ENCODE results near the gene JARID2. TPM values are rescaled to one million over a fixed set of nuclear protein-coding genes. Genes with fewer than 3 reads are reported as not detected.

The JARID2 gene
- total and polyA plus RNA-seq, 10 of the 15 experiments (the other 5 are each of a cell fraction or from before 2014, with no cell fraction given) = 4.2 to 21.6 (median 11.7) TPM

DNA sequence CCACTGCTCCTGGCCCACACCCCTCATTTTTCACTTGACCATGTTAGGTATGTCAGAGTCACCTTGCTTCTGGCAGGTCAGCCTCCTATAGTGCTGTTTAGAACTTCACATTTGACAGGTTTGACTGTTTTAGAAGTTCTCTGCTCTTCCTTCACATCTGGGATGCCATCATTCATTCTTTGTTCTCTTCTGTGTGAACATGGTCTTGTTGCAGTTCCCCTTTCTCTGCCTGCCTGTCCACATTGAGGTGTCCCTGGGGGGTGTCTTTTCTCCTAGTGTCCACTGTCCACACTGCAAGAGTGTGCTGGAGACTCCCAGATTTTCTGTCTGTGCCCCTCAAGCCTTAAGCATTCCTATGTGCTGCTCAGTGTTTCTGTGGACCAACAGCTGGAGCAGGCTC, 89.5 kb downstream of the JARID2 start (continued):
- TF ChIP-seq GABPA (IDR thresholded peaks at IDR 0.05; ENCODE audit: low read depth) (no peak), DPF2 (IDR thresholded peaks at IDR 0.05) (0 out of 2 replicates have a peak, but pooled peaks have one; percentile 41), RUNX3 (IDR thresholded peaks at IDR 0.05; ENCODE audit: low read length) (peak; percentile 28; the same call in 1 of the 2 replicates), STAT1 (conservative IDR thresholded peaks at IDR 0.05) (no peak), RB1 (IDR thresholded peaks at IDR 0.05; ENCODE audit: borderline replicate concordance) (no peak), NRF1 (conservative IDR thresholded peaks at IDR 0.05; ENCODE audit: low read depth, low read length) (no peak), BACH1 (IDR thresholded peaks at IDR 0.05; ENCODE audit: borderline replicate concordance) (no peak), POLR2A (IDR thresholded peaks at IDR 0.05; ENCODE audit: low read depth, low read length) (no peak), PAX8 (IDR thresholded peaks at IDR 0.05) (no peak), SUZ12 (IDR thresholded peaks at IDR 0.05; ENCODE audit: unreplicated experiment) (no peak), RBBP5 (conservative IDR thresholded peaks at IDR 0.05) (no peak), FOS (IDR thresholded peaks at IDR 0.05; ENCODE audit: borderline replicate concordance, extremely low read depth, insufficient read length) (no peak), ATF7 (IDR thresholded peaks at IDR 0.05; ENCODE audit: low read depth) (no peak), EED (IDR thresholded peaks at IDR 0.05; ENCODE audit: low read depth) (peak; percentile 59; the same call in 1 of the 2 replicates), TCF7 (IDR thresholded peaks at IDR 0.05; ENCODE audit: borderline replicate concordance) (no peak), NFXL1 (IDR thresholded peaks at IDR 0.05; ENCODE audit: borderline replicate concordance) (no peak), SPI1 (IDR thresholded peaks at IDR 0.05; ENCODE audit: borderline replicate concordance, insufficient read depth, low read depth, low read length) (peak; percentile 95), CBFB (IDR thresholded peaks at IDR 0.05; ENCODE audit: low read depth) (no peak), YY1 (IDR thresholded peaks at IDR 0.05; ENCODE audit: low read depth, low read length) (no peak), SMARCA5 (IDR thresholded peaks at IDR 0.05) (no peak), SP1 (IDR thresholded peaks at IDR 0.05; ENCODE audit: low read depth, low read length) (no peak), POU2F2 (IDR thresholded peaks at IDR 0.05; ENCODE audit: borderline replicate concordance, low read depth, low read length) (no peak), FOXM1 (IDR thresholded peaks at IDR 0.05; ENCODE audit: low read depth, low read length) (no peak), WRNIP1 (IDR thresholded peaks at IDR 0.05; ENCODE audit: borderline replicate concordance, low read depth, low read length) (no peak), ZNF622 (IDR thresholded peaks at IDR 0.05) (no peak)
- TF ChIP-seq, protein P1, sequence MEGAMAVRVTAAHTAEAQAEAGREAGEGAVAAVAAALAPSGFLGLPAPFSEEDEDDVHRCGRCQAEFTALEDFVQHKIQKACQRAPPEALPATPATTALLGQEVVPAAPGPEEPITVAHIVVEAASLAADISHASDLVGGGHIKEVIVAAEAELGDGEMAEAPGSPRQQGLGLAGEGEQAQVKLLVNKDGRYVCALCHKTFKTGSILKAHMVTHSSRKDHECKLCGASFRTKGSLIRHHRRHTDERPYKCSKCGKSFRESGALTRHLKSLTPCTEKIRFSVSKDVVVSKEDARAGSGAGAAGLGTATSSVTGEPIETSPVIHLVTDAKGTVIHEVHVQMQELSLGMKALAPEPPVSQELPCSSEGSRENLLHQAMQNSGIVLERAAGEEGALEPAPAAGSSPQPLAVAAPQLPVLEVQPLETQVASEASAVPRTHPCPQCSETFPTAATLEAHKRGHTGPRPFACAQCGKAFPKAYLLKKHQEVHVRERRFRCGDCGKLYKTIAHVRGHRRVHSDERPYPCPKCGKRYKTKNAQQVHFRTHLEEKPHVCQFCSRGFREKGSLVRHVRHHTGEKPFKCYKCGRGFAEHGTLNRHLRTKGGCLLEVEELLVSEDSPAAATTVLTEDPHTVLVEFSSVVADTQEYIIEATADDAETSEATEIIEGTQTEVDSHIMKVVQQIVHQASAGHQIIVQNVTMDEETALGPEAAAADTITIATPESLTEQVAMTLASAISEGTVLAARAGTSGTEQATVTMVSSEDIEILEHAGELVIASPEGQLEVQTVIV (IDR thresholded peaks at IDR 0.05; ENCODE audit: borderline replicate concordance, partially characterized antibody) = no peak
- TF ChIP-seq, protein P2, sequence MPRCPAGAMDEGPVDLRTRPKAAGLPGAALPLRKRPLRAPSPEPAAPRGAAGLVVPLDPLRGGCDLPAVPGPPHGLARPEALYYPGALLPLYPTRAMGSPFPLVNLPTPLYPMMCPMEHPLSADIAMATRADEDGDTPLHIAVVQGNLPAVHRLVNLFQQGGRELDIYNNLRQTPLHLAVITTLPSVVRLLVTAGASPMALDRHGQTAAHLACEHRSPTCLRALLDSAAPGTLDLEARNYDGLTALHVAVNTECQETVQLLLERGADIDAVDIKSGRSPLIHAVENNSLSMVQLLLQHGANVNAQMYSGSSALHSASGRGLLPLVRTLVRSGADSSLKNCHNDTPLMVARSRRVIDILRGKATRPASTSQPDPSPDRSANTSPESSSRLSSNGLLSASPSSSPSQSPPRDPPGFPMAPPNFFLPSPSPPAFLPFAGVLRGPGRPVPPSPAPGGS (IDR thresholded peaks at IDR 0.05; ENCODE audit: borderline replicate concordance, insufficient read depth, low read depth, low read length, poor library complexity, severe bottlenecking) = no peak
- TF ChIP-seq, protein P3, sequence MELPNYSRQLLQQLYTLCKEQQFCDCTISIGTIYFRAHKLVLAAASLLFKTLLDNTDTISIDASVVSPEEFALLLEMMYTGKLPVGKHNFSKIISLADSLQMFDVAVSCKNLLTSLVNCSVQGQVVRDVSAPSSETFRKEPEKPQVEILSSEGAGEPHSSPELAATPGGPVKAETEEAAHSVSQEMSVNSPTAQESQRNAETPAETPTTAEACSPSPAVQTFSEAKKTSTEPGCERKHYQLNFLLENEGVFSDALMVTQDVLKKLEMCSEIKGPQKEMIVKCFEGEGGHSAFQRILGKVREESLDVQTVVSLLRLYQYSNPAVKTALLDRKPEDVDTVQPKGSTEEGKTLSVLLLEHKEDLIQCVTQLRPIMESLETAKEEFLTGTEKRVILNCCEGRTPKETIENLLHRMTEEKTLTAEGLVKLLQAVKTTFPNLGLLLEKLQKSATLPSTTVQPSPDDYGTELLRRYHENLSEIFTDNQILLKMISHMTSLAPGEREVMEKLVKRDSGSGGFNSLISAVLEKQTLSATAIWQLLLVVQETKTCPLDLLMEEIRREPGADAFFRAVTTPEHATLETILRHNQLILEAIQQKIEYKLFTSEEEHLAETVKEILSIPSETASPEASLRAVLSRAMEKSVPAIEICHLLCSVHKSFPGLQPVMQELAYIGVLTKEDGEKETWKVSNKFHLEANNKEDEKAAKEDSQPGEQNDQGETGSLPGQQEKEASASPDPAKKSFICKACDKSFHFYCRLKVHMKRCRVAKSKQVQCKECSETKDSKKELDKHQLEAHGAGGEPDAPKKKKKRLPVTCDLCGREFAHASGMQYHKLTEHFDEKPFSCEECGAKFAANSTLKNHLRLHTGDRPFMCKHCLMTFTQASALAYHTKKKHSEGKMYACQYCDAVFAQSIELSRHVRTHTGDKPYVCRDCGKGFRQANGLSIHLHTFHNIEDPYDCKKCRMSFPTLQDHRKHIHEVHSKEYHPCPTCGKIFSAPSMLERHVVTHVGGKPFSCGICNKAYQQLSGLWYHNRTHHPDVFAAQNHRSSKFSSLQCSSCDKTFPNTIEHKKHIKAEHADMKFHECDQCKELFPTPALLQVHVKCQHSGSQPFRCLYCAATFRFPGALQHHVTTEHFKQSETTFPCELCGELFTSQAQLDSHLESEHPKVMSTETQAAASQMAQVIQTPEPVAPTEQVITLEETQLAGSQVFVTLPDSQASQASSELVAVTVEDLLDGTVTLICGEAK (IDR thresholded peaks at IDR 0.05; ENCODE audit: borderline replicate concordance) = no peak
